PFSK-1 (cell line): ENCODE data around the gene LIME1.

Experiments
- FOXP2 ChIP-seq: optimal IDR thresholded peaks from 2 replicates; pipeline ENCODE3; 2011; ENCODE audit warnings: borderline replicate concordance, control low read depth, inconsistent platforms; ENCODE audit not compliant: insufficient read depth; ENCODE audit errors: extremely low read length, extremely low read depth
- POLR2AphosphoS5 ChIP-seq: IDR thresholded peaks from 2 replicates; pipeline ENCODE4 v1.6.1; 2012; ENCODE audit warnings: low read depth, mild to moderate bottlenecking, control low read depth, low read length, moderate library complexity
- SIN3A ChIP-seq: IDR thresholded peaks from 2 replicates; pipeline ENCODE4 v1.6.1; 2012; ENCODE audit warnings: mild to moderate bottlenecking, low read length, moderate library complexity, borderline replicate concordance; ENCODE audit not compliant: insufficient read depth
- TAF1 ChIP-seq: IDR thresholded peaks from 2 replicates; pipeline ENCODE4 v1.6.1; 2012; ENCODE audit warnings: low read length, control low read depth, borderline replicate concordance; ENCODE audit not compliant: insufficient read depth
- TF ChIP-seq, protein P1 (sequence below), 2 experiments: IDR thresholded peaks; 2 replicates each; pipeline versions ENCODE4 v1.6.1 to v1.8.0; 2011 to 2012; ENCODE audit warnings: low read depth in 2 of 2, low read length in 2 of 2, control low read depth in 1 of 2, inconsistent platforms in 1 of 2, mild to moderate bottlenecking in 1 of 2, moderate library complexity in 1 of 2; ENCODE audit not compliant: insufficient read depth in 1 of 2

Gene LIME1

DNA sequence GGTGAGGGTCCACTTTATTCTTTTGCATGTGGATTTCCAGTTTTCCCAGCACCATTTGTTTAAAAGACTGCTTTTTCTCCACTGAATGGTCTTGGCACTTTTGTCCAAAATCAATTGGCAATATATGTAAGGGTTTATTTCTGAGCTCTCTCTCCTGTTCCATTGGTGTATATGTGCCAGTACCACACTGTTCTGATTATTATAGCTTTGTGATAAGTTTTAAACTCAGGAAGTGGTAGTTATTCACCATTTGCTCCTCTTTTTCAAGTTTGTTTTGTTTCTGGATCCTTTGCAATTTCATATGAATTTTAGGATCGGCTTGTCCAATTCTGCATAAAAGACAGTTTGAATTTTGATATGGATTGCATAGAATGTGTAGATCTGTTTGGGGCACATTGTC lies 24.3 kb upstream of the LIME1 start:
- TF ChIP-seq, protein P1, sequence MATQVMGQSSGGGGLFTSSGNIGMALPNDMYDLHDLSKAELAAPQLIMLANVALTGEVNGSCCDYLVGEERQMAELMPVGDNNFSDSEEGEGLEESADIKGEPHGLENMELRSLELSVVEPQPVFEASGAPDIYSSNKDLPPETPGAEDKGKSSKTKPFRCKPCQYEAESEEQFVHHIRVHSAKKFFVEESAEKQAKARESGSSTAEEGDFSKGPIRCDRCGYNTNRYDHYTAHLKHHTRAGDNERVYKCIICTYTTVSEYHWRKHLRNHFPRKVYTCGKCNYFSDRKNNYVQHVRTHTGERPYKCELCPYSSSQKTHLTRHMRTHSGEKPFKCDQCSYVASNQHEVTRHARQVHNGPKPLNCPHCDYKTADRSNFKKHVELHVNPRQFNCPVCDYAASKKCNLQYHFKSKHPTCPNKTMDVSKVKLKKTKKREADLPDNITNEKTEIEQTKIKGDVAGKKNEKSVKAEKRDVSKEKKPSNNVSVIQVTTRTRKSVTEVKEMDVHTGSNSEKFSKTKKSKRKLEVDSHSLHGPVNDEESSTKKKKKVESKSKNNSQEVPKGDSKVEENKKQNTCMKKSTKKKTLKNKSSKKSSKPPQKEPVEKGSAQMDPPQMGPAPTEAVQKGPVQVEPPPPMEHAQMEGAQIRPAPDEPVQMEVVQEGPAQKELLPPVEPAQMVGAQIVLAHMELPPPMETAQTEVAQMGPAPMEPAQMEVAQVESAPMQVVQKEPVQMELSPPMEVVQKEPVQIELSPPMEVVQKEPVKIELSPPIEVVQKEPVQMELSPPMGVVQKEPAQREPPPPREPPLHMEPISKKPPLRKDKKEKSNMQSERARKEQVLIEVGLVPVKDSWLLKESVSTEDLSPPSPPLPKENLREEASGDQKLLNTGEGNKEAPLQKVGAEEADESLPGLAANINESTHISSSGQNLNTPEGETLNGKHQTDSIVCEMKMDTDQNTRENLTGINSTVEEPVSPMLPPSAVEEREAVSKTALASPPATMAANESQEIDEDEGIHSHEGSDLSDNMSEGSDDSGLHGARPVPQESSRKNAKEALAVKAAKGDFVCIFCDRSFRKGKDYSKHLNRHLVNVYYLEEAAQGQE (IDR thresholded peaks at IDR 0.05; ENCODE audit: insufficient read depth in 1 of 2, low read depth in 2 of 2, low read length in 2 of 2), result no peak
- no peak for TF ChIP-seq TAF1
- no peak for TF ChIP-seq SIN3A
- TF ChIP-seq FOXP2, result no peak
- TF ChIP-seq POLR2AphosphoS5, result no peak

DNA sequence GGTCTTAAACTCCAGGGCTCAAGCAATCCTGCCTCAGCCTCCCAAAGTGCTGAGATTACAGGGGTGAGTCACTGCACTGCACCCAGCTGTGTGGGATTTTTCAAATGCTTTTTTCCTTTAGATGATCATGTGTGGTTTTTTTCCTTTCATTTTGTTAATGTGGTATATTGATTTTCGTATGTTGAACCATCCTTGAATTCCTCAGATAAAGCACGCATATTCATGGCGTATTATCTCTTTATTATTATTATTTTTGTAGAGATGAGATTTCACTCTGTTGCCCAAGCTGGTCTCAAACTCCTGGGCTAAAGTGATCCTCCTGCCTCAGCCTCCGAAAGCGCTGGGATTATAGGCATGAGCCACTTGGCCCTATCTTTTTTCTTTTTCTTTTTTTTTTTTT lies 21.6 kb upstream of the LIME1 start:
- TF ChIP-seq SIN3A (no peak), TAF1 (no peak), POLR2AphosphoS5 (no peak), FOXP2 (no peak)
- TF ChIP-seq, protein P1 (IDR thresholded peaks at IDR 0.05; ENCODE audit: insufficient read depth in 1 of 2, low read depth in 2 of 2, low read length in 2 of 2), result no peak

- no peak for TF ChIP-seq TAF1
- no peak for TF ChIP-seq FOXP2
- no peak for TF ChIP-seq SIN3A
- TF ChIP-seq, protein P1 (IDR thresholded peaks at IDR 0.05; ENCODE audit: insufficient read depth in 1 of 2, low read depth in 2 of 2, low read length in 2 of 2), result no peak
- no peak for TF ChIP-seq POLR2AphosphoS5
Observed at GRCh38 chr20:63718996-63719395, 17.5 kb upstream of the LIME1 start.

DNA sequence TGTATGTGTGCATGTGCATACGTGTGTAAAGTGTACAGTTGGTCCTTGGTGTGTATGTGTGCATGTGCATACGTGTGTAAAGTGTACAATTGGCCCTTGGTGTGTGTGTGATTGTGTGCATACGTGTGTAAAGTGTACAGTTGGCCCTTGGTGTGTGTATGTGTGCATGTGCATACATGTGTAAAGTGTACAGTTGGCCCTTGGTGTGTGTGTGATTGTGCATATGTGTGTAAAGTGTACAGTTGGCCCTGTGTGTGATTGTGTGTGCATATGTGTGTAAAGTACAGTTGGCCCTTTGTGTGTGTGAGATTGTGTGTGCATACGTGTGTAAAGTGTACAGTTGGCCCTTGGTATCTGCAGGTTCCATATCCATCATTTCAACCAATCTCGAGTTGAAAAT lies 5.1 kb upstream of the LIME1 start:
- no peak for TF ChIP-seq POLR2AphosphoS5
- TF ChIP-seq TAF1, result no peak
- TF ChIP-seq, protein P1 (IDR thresholded peaks at IDR 0.05; ENCODE audit: insufficient read depth in 1 of 2, low read depth in 2 of 2, low read length in 2 of 2), result no peak
- no peak for TF ChIP-seq SIN3A
- no peak for TF ChIP-seq FOXP2

- TF ChIP-seq FOXP2 (no peak), TAF1 (no peak), SIN3A (no peak), POLR2AphosphoS5 (no peak)
- TF ChIP-seq, protein P1 (IDR thresholded peaks at IDR 0.05; ENCODE audit: insufficient read depth in 1 of 2, low read depth in 2 of 2, low read length in 2 of 2), result no peak
Observed at GRCh38 chr20:63732118-63733095, 4.1 kb upstream of the LIME1 start.
